Liver (tissue), 9 donors: ENCODE measurements around the gene RPL10. TPM values are rescaled to one million over a fixed set of nuclear protein-coding genes. Genes with fewer than 3 reads are reported as not detected.

ENCODE experiments used
- DNase-seq: peaks from one replicate; pipeline ENCODE4 v3.0.0-alpha.2; 2017; ENCODE audit warnings: low spot score
- H3K27ac ChIP-seq, 2 donors: one replicate each; pipeline ENCODE4 v1.7.0; 2013; ENCODE audit warnings: inconsistent platforms in 2 of 2, low read length in 2 of 2, control low read depth in 1 of 2, low read depth in 1 of 2, mild to moderate bottlenecking in 1 of 2
- H3K27me3 ChIP-seq, 4 donors: one replicate each; pipeline versions ENCODE4 v1.6.1 to v1.7.0; 2013; ENCODE audit warnings: low read length in 3 of 4, inconsistent platforms in 1 of 4, mild to moderate bottlenecking in 1 of 4, moderate library complexity in 1 of 4; ENCODE audit not compliant: control insufficient read depth in 4 of 4, insufficient read depth in 4 of 4
- H3K36me3 ChIP-seq, 4 donors: one replicate each; pipeline versions ENCODE4 v1.6.1 to v1.7.0; 2013; ENCODE audit warnings: low read length in 3 of 4, mild to moderate bottlenecking in 3 of 4, low read depth in 1 of 4, moderate library complexity in 1 of 4; ENCODE audit not compliant: control insufficient read depth in 4 of 4, insufficient read depth in 3 of 4
- H3K4me1 ChIP-seq, 4 donors: one replicate each; pipeline versions ENCODE4 v1.6.1 to v1.7.0; 2013; ENCODE audit warnings: low read length in 3 of 4, mild to moderate bottlenecking in 3 of 4, moderate library complexity in 1 of 4; ENCODE audit not compliant: control insufficient read depth in 4 of 4, insufficient read depth in 4 of 4
- H3K4me3 ChIP-seq, 3 donors: one replicate each; pipeline versions ENCODE4 v1.6.1 to v1.7.0; 2013; ENCODE audit warnings: low read length in 3 of 3, control low read depth in 1 of 3, low read depth in 1 of 3, mild to moderate bottlenecking in 1 of 3
- H3K9ac ChIP-seq, 2 donors: one replicate each; pipeline ENCODE4 v1.7.0; 2013; ENCODE audit warnings: low read length in 2 of 2, mild to moderate bottlenecking in 2 of 2, moderate library complexity in 2 of 2, control low read depth in 1 of 2, low read depth in 1 of 2
- H3K9me3 ChIP-seq, 4 donors: one replicate each; pipeline versions ENCODE4 v1.6.1 to v1.7.0; 2013; ENCODE audit warnings: low read length in 3 of 4; ENCODE audit not compliant: control insufficient read depth in 4 of 4
- EGR1 ChIP-seq, 2 donors: IDR thresholded peaks; 2 replicates each; pipeline ENCODE4 v1.6.1; 2016 to 2018; ENCODE audit warnings: antibody characterized with exemption in 2 of 2, low read depth in 2 of 2
- FOXA1 ChIP-seq: IDR thresholded peaks from 2 replicates; pipeline ENCODE4 v1.6.1; 2016; ENCODE audit warnings: antibody characterized with exemption
- FOXA2 ChIP-seq: IDR thresholded peaks from 2 replicates; pipeline ENCODE4 v1.6.1; 2016; ENCODE audit warnings: antibody characterized with exemption
- GABPA ChIP-seq, 2 donors: IDR thresholded peaks in 1 of 2; conservative IDR thresholded peaks in 1 of 2; 2 replicates each; pipeline ENCODE4 v1.6.1; 2016; ENCODE audit warnings: antibody characterized with exemption in 2 of 2, mild to moderate bottlenecking in 1 of 2, moderate library complexity in 1 of 2
- HNF4A ChIP-seq, 2 donors: conservative IDR thresholded peaks; 2 replicates each; pipeline ENCODE4 v1.6.1; 2016; ENCODE audit warnings: antibody characterized with exemption in 2 of 2, mild to moderate bottlenecking in 2 of 2
- HNF4G ChIP-seq: IDR thresholded peaks from 2 replicates; pipeline ENCODE4 v1.6.1; 2016; ENCODE audit warnings: antibody characterized with exemption
- JUND ChIP-seq, 2 donors: IDR thresholded peaks; 2 replicates each; pipeline ENCODE4 v1.6.1; 2016; ENCODE audit warnings: antibody characterized with exemption in 2 of 2
- NR2F2 ChIP-seq: IDR thresholded peaks from 2 replicates; pipeline ENCODE4 v1.6.1; 2016; ENCODE audit warnings: antibody characterized with exemption
- RAD21 ChIP-seq, 2 donors: IDR thresholded peaks; 2 replicates each; pipeline ENCODE4 v1.6.1; 2016; ENCODE audit warnings: antibody characterized with exemption in 2 of 2, mild to moderate bottlenecking in 2 of 2
- RXRA ChIP-seq, 2 donors: IDR thresholded peaks; 2 replicates each; pipeline ENCODE4 v1.6.1; 2017 to 2018; ENCODE audit warnings: antibody characterized with exemption in 2 of 2, mild to moderate bottlenecking in 1 of 2
- SP1 ChIP-seq: IDR thresholded peaks from 2 replicates; pipeline ENCODE4 v1.6.1; 2018; ENCODE audit warnings: antibody characterized with exemption, mild to moderate bottlenecking
- TAF1 ChIP-seq: conservative IDR thresholded peaks from 2 replicates; pipeline ENCODE4 v1.6.1; 2016; ENCODE audit warnings: antibody characterized with exemption, mild to moderate bottlenecking
- YY1 ChIP-seq: IDR thresholded peaks from 2 replicates; pipeline ENCODE4 v1.6.1; 2016; ENCODE audit warnings: antibody characterized with exemption, mild to moderate bottlenecking
- WGBS: extraction: QIAGEN DNeasy Blood & Tissue Kit; methylation state at CpG from one replicate; pipeline ENCODE4 v1.1.7; 2013; 5-methylcytosine and 5-hydroxymethylcytosine counted together
- polyA plus RNA-seq, 2 donors: library from polyadenylated mRNA; stranded (reverse) in 1 of 2; unstranded in 1 of 2; fragments of 200-250 nt in 1 of 2; fragments of >200 nt in 1 of 2; fragmentation: Nextera tagmentation in 1 of 2; extraction: Ambion mirVana in 1 of 2; gene quantifications; one replicate each; pipeline versions ENCODE4 v1.2.1 to v1.2.3, GENCODE V29; 2013 to 2015
- total RNA-seq, 2 donors: library from RNA; depleted of rRNA; stranded (reverse); fragments of >200 nt; gene quantifications; one replicate each; pipeline ENCODE4 v1.2.3, GENCODE V29; 2014
- TF ChIP-seq, protein P1 (sequence below): fragments of 150-350 bp; IDR thresholded peaks from 2 replicates; pipeline ENCODE4 v1.5.1; 2017; ENCODE audit warnings: improper control_type of control experiment, low read depth, low read length; ENCODE audit not compliant: missing input control
- TF ChIP-seq, protein P2 (sequence below): IDR thresholded peaks from 2 replicates; pipeline ENCODE4 v1.6.1; 2016; ENCODE audit warnings: antibody characterized with exemption
- TF ChIP-seq, protein P3 (sequence below): IDR thresholded peaks from 2 replicates; pipeline ENCODE4 v1.6.1; 2016; ENCODE audit warnings: antibody characterized with exemption
- TF ChIP-seq, protein P4 (sequence below): IDR thresholded peaks from 2 replicates; pipeline ENCODE4 v1.6.1; 2016; ENCODE audit warnings: antibody characterized with exemption
- TF ChIP-seq, protein P5 (sequence below): IDR thresholded peaks from 2 replicates; pipeline ENCODE4 v1.6.1; 2016; ENCODE audit warnings: antibody characterized with exemption, mild to moderate bottlenecking
- donor health status: healthy.
- donor health status: healthy.
- donor health status: healthy.
- donor health status: healthy.
- donor health status: healthy.

Gene RPL10
- total and polyA plus RNA-seq, 4 donors, result 446 to 1,644 (median 1,423) TPM

DNA sequence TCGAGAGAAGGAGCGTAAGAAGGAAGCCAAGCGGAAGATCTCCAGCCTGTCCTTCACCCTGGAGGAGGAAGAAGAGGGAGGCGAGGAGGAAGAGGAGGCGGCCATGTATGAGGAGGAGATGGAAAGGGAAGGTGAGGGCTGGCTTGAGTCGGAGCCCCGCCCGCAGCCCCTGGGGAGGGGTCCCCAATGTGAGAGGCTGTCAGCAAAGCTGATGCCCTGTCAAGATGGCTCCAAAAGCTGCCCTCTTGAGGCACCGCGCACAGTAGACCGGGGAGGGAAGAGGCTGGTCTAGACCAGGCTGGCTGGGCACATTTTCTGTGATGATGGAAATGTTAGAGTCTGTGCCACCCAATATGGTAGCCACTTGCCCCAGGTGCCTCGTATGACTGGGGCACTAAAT is 48.3 kb downstream of the RPL10 start:
- 96% methylated on average over 12 of the region's 12 CpGs for WGBS
- Histone ChIP-seq H3K27me3 (no peaks in the 10 kb centered on the region), H3K36me3 (peaks cover 0 to 26% (median 11%) of the 10 kb centered on the region in 4 donors), H3K27ac (no peak overlapping the region), H3K9me3 (no peaks in the 10 kb centered on the region), H3K4me1 (peaks cover 4 to 12% (median 8%) of the 10 kb centered on the region in 4 donors), H3K4me3 (no peak overlapping the region), H3K9ac (no peak overlapping the region)
- TF ChIP-seq RAD21 (IDR thresholded peaks at IDR 0.05) (no peak), YY1 (no peak), RXRA (IDR thresholded peaks at IDR 0.05) (no peak), GABPA (IDR thresholded peaks at IDR 0.05 in 1 of 2, conservative IDR thresholded peaks at IDR 0.05 in 1 of 2) (no peak), TAF1 (no peak), HNF4G (no peak), HNF4A (conservative IDR thresholded peaks at IDR 0.05) (no peak), NR2F2 (no peak), JUND (IDR thresholded peaks at IDR 0.05) (no peak), FOXA2 (no peak), FOXA1 (no peak)
- TF ChIP-seq, protein P1, sequence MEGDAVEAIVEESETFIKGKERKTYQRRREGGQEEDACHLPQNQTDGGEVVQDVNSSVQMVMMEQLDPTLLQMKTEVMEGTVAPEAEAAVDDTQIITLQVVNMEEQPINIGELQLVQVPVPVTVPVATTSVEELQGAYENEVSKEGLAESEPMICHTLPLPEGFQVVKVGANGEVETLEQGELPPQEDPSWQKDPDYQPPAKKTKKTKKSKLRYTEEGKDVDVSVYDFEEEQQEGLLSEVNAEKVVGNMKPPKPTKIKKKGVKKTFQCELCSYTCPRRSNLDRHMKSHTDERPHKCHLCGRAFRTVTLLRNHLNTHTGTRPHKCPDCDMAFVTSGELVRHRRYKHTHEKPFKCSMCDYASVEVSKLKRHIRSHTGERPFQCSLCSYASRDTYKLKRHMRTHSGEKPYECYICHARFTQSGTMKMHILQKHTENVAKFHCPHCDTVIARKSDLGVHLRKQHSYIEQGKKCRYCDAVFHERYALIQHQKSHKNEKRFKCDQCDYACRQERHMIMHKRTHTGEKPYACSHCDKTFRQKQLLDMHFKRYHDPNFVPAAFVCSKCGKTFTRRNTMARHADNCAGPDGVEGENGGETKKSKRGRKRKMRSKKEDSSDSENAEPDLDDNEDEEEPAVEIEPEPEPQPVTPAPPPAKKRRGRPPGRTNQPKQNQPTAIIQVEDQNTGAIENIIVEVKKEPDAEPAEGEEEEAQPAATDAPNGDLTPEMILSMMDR, result no peak
- TF ChIP-seq, protein P2, sequence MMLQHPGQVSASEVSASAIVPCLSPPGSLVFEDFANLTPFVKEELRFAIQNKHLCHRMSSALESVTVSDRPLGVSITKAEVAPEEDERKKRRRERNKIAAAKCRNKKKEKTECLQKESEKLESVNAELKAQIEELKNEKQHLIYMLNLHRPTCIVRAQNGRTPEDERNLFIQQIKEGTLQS, result no peak
- TF ChIP-seq, protein P3, sequence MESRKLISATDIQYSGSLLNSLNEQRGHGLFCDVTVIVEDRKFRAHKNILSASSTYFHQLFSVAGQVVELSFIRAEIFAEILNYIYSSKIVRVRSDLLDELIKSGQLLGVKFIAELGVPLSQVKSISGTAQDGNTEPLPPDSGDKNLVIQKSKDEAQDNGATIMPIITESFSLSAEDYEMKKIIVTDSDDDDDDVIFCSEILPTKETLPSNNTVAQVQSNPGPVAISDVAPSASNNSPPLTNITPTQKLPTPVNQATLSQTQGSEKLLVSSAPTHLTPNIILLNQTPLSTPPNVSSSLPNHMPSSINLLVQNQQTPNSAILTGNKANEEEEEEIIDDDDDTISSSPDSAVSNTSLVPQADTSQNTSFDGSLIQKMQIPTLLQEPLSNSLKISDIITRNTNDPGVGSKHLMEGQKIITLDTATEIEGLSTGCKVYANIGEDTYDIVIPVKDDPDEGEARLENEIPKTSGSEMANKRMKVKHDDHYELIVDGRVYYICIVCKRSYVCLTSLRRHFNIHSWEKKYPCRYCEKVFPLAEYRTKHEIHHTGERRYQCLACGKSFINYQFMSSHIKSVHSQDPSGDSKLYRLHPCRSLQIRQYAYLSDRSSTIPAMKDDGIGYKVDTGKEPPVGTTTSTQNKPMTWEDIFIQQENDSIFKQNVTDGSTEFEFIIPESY, result no peak
- TF ChIP-seq, protein P4, sequence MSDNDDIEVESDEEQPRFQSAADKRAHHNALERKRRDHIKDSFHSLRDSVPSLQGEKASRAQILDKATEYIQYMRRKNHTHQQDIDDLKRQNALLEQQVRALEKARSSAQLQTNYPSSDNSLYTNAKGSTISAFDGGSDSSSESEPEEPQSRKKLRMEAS, result no peak
- DNase-seq, result no peak

DNA sequence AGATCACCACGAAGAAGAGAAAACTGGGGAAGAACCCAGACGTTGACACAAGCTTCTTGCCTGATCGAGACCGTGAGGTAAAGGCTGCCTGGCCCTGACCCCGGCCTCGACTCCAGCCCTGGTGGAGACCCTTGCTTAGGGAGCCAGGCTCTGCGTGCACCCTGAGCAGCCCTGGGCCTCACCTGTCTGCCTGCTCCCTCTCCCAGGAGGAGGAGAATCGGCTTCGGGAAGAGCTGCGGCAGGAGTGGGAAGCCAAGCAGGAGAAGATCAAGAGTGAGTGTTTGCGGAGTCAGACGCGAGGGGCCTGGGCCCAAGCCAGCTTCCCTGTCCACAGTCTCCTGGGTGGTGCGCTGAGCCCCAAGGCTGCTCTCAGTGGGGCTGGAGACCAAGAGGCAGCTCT is 50.3 kb downstream of the RPL10 start:
- 95% methylated on average over 14 of the region's 14 CpGs for WGBS
- no peak for DNase-seq
- no peak overlapping the region for H3K27ac ChIP-seq
- no peaks in the 10 kb centered on the region for H3K27me3 ChIP-seq
- peaks cover 0 to 24% (median 8%) of the 10 kb centered on the region in 4 donors for H3K36me3 ChIP-seq
- peaks cover 4 to 11% (median 8%) of the 10 kb centered on the region in 4 donors for H3K4me1 ChIP-seq
- H3K9me3 ChIP-seq, result no peaks in the 10 kb centered on the region
- no peak overlapping the region for H3K4me3 ChIP-seq
- no peak overlapping the region for H3K9ac ChIP-seq
- TF ChIP-seq, protein P5, sequence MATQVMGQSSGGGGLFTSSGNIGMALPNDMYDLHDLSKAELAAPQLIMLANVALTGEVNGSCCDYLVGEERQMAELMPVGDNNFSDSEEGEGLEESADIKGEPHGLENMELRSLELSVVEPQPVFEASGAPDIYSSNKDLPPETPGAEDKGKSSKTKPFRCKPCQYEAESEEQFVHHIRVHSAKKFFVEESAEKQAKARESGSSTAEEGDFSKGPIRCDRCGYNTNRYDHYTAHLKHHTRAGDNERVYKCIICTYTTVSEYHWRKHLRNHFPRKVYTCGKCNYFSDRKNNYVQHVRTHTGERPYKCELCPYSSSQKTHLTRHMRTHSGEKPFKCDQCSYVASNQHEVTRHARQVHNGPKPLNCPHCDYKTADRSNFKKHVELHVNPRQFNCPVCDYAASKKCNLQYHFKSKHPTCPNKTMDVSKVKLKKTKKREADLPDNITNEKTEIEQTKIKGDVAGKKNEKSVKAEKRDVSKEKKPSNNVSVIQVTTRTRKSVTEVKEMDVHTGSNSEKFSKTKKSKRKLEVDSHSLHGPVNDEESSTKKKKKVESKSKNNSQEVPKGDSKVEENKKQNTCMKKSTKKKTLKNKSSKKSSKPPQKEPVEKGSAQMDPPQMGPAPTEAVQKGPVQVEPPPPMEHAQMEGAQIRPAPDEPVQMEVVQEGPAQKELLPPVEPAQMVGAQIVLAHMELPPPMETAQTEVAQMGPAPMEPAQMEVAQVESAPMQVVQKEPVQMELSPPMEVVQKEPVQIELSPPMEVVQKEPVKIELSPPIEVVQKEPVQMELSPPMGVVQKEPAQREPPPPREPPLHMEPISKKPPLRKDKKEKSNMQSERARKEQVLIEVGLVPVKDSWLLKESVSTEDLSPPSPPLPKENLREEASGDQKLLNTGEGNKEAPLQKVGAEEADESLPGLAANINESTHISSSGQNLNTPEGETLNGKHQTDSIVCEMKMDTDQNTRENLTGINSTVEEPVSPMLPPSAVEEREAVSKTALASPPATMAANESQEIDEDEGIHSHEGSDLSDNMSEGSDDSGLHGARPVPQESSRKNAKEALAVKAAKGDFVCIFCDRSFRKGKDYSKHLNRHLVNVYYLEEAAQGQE, result no peak
- TF ChIP-seq EGR1 (IDR thresholded peaks at IDR 0.05; ENCODE audit: low read depth in 2 of 2) (no peak), YY1 (no peak), RAD21 (IDR thresholded peaks at IDR 0.05) (no peak), GABPA (IDR thresholded peaks at IDR 0.05 in 1 of 2, conservative IDR thresholded peaks at IDR 0.05 in 1 of 2) (no peak), SP1 (no peak), FOXA1 (no peak)
- TF ChIP-seq, protein P4, result no peak
- TF ChIP-seq, protein P1, result no peak
